ENCODE results near the gene MAP3K6. TPM values are rescaled to one million over a fixed set of nuclear protein-coding genes. Genes with fewer than 3 reads are reported as not detected.

The MAP3K6 gene
- total RNA-seq, 1 donor from 2014 or later, result 88.4 TPM

DNA sequence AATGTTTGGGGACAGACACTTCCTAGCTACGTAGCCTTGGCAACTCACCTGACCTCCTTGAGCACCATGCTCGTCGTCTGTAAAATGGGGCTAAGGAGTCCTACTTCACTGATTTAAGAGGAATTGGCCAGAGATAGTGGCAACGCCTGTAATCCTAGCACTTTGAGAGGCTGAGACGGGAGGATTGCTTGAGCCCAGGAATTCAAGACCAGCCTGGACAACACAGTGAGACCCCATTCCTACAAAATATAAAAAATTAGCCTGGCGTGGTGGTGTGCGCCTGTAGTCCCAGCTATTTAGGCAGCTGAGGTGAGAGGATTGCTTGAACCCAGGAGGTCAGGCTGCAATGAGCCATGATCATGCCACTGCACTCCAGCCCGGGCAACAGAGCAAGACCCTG is 20.4 kb downstream of the MAP3K6 start:
- intact Hi-C loops (cut with DNase I), result no loop called here
- DNase-seq (ENCODE audit: low spot score) (no peak), ATAC-seq (no peak)

DNA sequence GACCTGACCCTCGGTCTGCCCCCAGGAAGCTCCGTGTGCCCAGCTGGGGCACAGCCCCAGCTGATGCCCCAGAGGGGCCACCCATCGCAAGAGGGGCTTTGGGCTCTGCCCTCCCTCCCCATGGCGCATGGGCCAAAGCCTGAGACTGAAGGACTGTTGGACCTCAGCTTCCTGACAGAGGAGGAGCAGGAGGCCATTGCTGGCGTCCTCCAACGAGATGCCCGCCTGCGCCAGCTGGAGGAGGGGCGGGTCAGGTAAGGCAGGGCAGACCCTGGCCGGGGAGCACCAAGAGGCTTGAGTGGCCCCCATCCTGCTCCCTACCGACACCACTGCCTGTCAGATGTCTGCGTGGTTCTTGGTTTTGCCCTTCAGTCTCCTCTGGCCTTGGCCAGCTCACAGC is 21.5 kb downstream of the MAP3K6 start:
- DNase-seq (ENCODE audit: low spot score), result no peak
- intact Hi-C loops (cut with DNase I), result no loop called here
- no peak for ATAC-seq

DNA sequence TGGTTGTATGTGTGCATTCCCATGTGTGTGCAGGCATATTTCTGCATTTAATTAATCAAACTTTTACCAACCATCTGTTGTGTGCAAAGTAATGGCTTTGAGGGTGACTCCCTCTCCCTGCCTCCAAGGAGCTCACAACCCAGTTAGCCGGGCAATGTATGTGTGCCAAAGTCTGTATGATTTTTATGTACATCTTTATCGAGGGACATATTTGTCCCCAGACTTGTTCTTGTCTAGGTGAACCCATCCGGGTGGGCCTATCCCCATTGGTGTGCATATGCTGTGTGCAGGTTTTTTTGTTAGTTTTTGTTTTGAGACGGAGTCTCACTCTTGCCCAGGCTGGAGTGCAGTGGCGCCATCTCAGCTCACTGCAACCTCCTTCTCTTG is 23.1 kb downstream of the MAP3K6 start:
- ATAC-seq, result no peak
- intact Hi-C loops (cut with DNase I), result no loop called here
- DNase-seq (ENCODE audit: low spot score), result no peak

DNA sequence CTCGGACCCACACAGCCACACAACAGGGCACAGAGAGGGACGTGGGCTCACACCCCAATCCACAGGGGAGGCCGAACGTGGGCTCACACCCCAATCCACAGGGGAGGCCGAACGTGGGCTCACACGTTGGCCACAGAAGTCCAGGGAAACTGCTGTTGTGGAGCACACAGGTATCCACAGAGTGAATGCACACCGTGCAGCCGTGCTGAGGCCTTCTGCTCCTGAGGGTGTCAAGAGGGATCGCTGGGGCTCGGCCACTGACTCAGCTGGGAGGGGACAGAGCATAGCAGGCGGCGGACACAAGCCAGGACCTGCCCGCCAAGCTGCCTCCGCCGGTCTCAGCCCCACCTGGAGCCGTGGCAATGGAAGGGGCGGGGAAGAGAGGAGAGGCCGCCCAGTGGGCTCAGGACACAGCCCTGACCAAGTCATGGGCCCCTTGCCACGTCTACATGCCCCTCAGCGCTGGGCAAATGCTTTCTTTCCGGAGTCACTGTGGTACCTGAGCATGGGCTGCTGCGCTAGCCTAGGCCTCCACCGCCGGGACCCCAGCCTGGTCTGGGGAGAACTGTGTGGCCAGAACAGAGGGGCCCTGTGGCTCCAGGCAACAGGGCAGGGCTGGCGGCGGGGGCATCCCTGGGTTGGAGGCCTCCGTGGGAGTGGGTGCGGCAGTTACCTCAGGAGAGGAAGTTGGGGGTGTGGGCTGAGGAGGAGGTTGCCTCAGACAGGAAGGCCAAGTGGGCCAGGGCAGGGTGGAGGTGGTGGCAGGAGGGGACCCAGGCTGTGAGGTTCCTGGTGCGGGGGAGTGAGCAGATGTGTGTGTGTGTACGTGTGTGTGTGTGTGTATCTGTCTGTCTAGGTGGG is 23.8 kb downstream of the MAP3K6 start:
- intact Hi-C loops (cut with DNase I), result no loop called here
- peak; percentile 13 for ATAC-seq
- no peak for DNase-seq (ENCODE audit: low spot score)

DNA sequence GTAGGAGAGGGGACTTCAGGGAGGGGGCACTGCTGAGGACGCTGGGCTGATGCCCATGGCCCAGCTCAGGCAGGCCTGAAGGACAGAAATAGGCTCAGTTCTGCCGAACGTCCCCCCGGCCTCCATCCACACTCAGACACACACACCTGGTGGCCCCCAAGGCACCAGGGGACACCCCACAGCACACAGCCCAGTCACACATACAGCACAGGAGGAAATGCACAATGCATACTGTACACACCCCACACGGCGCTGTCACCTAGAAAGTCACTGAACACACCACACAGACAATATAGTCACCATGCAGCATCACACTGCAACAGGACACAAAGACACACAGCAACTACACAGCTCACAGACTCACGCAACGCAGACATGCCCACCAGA is 24.4 kb downstream of the MAP3K6 start:
- no peak for DNase-seq (ENCODE audit: low spot score)
- no peak for ATAC-seq
- intact Hi-C loops (cut with DNase I), result no loop called here

DNA sequence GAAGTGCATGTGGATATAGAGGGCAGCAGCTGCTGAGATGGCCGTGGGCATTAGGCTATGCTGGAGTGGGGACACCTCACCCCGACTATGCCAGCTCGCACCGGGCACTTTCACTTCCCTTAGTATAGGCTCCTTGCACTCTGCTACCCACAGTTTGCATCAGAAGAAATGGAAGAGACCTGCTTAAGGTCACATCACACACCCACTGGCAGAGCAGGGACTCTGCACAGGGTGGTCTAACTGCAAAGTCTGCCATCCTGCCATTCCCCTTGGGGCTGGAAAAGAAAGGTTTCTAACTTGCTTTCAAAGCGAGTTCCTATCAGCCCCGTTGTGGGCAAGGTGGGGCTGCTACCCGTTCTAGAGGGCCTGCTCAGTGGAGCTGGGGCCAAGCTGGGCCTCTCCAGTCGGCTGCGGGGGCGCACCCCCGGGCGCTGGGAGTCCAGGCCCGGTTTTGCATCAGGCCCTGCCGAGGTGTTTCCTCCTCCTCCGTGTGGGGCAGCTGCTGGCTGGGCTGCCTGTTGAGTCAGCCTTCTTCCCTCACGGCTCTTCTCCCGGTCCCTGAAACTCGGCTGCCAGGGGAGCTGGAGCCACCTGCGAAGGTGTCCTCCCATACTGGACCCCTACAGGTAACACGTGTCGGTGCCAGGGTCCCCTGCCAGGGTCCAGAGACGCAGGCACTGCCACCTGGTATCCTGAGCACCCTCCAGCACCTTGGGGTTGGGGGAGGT is 25.1 kb downstream of the MAP3K6 start, which contains the start of gene SYTL1:
Gene SYTL1 (plus strand): TSS at position 498 of the 728 bp plus-strand sequence. CDS start 3,313 bp downstream, outside the sequence.
- ATAC-seq (no peak), DNase-seq (ENCODE audit: low spot score) (no peak)
- intact Hi-C loops (cut with DNase I), result no loop called here

DNA sequence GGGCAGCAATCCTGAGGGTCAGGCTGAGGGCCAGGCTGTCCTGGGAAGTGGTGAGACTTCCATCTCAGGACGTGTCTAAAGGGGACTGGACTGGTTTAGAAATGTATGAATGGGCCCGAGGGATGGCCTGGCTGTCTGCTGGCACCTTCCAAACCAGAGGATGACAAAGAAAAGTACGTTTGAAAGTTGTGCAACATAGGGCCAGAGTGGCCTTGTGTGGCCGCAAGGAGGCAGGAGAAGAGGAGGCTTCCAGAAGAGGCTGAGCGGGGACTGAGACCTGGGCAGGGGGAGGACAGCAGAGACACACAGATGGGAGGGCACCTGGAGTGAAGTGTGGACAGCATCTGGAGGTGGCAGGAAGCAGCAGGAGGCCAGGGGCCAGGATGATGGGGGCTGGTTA is 27.5 kb downstream of the MAP3K6 start:
- ATAC-seq (no peak), DNase-seq (ENCODE audit: low spot score) (no peak)
- intact Hi-C loops (cut with DNase I), result no loop called here

DNA sequence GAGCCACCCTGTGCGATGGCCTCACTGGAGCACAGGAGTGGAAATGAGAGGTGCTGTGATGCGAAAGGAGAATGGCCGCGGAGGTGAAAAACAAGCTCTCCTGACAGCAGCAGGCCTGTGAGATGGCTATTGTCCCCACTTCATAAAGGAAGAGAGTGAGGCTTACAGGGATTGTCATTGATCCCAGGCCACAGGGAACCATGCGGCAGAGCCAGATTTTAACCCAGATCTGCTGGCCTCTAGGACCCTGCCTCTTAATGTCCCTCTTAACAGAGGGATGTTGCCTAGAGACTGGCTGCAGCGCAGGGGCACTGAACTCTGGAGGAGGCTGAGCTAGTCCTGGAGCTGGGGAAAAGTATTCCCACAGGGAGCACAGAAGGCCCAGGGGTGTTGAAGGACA is 28.0 kb downstream of the MAP3K6 start:
- no peak for DNase-seq (ENCODE audit: low spot score)
- intact Hi-C loops (cut with DNase I), result no loop called here
- ATAC-seq, result no peak

DNA sequence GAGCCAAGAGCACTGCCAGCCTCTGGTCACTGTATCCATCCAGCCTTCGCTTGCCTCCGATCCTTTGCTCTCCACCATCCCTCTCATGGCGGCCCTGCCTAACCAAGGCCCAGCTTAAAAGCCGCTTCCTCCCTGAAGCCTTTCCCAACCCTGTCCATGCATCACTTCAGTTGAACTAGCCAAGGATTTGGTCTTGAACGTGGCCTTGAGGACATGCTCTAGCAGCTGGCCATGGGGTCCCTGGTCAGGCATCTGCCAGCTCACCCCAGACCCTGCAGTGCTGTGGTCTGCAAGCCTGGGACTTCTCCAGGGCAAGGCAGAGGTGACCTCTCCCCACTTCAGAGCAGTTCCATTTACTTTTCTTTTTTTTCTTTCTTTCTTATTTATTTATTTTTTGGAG is 30.0 kb downstream of the MAP3K6 start:
- intact Hi-C loops (cut with DNase I), result no loop called here
- ATAC-seq (no peak), DNase-seq (ENCODE audit: low spot score) (no peak)

DNA sequence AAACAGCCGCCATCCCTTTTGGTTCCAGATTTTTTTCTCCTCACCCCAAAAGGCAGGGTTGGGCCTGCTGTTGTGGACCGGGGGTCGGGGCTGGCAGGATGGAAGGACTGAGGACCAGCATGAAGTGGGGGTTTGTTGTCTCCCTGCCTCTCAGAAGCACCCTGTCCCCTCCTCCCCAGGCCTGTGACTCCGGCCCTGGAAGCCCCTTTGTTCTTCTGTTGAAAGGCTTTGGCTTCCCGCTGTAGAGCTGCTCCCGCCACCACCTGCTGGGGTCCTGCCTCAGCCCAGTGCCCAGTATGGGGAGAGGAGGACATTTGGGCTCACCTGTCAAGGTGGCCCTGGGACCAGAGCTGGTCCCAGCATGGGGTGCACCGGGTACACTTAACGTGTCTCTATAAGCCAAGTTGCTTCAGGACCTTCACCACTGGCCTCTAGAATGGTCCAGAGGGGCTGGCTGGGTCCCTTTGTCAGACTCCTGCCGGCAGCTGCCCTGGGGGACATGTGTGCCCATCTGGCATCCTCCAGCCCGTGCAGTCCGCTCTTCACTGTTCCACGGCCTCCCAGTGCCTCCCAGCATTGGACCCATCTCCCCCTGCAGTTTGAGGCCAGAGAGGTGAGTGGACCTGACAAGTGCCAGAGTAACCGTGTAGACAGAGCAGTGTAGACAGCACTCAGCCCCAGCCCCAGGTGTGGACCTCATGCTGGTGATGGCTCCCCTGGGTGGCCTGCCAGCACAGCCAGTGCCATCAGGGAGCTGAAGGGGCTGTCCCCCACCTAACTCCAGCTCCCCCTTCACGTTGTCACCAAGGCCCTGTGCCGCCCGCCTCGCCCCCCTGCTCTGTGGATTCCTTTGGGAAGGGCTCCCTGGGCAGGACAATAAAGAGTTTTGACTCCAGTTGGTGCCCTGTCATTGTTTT is 31.0 kb downstream of the MAP3K6 start:
- intact Hi-C loops (cut with DNase I), result no loop called here
- DNase-seq (ENCODE audit: low spot score) (no peak), ATAC-seq (no peak)

DNA sequence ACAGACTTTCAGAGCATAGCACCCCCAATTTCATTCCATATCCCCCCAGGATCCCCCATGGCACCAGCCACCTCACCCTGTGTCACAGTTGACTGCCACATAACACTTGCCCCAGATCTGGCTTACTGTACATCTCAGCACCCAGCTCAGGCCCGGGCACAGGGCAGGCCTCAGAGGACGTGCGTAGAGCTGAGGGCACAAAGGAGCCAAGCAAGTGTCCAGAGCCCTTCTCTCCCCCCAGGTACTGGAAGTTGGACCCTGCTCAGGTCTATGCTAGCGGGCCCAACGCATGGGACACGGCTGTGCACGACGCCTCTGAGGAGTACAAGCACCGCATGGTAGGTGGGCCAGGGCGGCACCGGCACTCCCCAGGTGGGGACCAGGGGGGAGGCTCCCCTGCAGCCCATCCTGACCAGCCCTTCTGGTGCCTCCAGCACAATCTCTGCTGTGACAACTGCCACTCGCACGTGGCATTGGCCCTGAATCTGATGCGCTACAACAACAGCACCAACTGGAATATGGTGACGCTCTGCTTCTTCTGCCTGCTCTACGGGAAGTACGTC is 33.0 kb downstream of the MAP3K6 start:
- DNase-seq (ENCODE audit: low spot score) (no peak), ATAC-seq (no peak)
- intact Hi-C loops (cut with DNase I), result no loop called here

DNA sequence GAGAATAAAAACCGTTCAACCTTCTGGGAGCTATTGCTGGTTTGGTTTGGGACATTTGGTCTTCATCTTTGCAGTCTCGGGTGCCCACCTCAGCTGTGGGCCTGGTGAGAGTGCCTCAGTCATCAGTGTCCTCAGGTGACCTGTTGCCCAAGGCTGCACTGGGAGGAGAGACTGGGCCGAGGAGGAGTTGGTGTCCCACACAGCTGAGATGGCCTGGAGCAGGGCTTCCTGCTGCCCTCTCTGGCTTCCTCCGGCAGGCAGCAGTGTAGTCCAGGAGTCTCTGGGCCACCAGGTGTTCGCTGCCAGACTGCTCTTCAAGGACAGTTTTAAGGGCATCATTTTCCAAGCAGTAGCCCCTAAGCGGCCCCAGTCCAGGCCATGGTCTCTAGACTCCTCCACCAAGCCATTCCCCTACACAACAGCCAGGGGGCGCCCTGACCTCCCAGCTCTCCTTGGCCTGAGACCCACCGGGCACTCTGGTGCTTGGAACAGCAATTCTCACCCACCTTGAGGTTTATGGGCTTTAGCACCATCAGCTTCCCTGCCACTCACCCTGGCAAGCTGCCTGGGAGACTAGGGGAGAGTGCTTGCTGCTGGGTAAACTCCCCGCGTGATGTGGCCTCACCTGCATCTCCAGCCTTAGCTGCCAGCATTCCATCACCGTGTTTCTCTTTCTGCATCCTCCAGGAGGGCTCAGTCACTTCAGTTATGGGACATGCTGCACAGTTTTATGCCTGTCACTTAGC is 34.1 kb downstream of the MAP3K6 start:
- intact Hi-C loops (cut with DNase I), result no loop called here
- DNase-seq (ENCODE audit: low spot score) (no peak), ATAC-seq (peak; percentile 70)

DNA sequence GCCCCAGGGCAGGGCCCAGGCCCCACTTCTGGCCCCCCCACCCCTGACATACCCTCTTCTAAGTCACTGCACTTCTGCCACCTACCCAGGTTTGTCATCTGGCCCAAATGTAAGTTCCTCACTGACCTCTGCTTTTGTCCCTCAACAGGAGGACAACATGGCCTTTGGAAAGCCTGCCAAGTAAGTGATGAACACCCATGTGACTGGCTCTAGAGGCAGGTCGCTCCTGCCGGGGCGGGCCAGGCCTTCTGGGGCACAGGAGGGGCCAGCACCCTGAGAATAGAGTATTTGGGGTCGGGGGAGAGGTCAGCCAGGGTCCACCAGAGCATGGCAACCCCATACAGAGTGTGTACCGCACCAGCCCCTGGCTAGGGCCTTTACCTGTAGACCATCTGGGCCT is 34.8 kb downstream of the MAP3K6 start:
- DNase-seq (ENCODE audit: low spot score) (no peak), ATAC-seq (no peak)
- intact Hi-C loops (cut with DNase I), result no loop called here

DNA sequence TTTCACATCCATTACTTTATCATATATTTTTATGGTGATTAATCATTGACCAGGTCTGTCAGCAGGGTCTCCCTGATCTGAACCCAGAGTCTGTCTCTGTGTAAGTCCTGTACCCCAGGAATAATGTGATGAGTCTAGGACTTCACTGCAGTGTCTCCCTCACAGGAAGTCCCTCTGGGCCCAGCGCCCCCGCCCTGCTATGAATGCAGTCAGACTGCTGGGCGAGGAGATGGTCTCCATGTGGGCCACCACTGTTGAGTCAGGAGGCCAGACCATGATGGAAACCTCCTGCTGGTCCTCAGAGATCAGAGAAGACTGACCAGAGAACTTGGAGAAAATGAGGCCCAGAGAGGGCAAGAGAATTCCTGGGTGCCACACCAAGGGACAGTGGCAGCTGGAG is 35.3 kb downstream of the MAP3K6 start:
- ATAC-seq (no peak), DNase-seq (ENCODE audit: low spot score) (no peak)
- intact Hi-C loops (cut with DNase I), result no loop called here

DNA sequence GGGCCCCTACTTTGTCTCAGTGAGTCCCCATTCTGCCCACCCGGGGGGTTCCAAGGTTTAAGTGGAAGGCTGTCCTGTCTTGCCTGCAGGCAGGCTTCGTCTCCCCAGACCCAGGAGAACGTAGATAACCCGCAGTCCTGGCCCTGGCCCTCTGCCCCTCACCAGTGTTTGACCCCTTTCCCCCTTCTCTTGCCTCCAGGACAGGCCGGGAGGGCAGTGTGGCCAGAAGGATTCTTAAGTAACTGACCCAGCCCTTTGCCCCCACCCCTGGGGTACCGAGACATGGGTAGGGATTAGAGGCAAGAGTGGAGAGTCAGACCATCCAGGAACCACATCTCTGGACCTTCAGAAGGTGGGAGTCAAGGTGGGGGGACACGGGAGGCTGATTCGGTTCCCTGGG is 36.0 kb downstream of the MAP3K6 start:
- intact Hi-C loops (cut with DNase I), result no loop called here
- DNase-seq (ENCODE audit: low spot score) (no peak), ATAC-seq (no peak)

DNA sequence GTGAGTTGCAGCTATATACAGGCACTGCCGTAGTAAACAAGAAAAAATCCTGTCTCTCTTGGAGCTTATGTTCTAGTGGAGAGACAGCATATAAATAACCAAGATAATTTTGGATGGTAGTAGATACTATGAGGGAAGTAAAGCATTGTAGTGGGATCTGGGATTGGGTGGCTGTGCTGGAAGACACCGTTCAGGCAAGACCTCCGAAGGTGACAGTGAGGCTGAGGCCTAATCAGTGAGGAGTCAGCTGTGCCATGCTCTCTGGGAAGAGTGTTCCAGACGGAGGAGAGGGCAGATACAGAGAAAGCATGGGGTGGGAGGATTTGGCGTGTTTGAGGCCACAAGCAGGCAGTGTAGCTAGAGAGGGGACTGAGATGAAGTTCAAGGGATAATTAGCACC is 38.8 kb downstream of the MAP3K6 start:
- intact Hi-C loops (cut with DNase I), result no loop called here
- ATAC-seq, result no peak
- DNase-seq (ENCODE audit: low spot score), result no peak

DNA sequence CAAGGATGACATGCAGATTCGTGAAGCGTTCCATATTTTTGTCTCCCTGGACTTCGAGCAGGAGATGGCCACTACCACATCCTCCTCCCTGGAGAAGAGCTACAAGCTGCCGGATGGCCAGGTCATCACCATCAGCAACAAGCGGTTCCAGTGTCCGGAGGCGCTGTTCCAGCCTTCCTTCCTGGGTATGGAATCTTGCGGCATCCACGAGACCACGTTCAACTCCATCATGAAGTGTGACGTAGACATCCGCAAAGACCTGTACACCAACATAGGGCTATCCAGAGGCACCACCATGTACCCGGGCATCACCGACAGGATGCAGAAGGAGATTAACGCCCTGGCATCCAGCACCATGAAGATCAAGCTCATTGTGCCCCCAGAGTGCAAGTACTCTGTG is 41.5 kb downstream of the MAP3K6 start:
- ATAC-seq (no peak), DNase-seq (ENCODE audit: low spot score) (no peak)
- intact Hi-C loops (cut with DNase I), result no loop called here

DNA sequence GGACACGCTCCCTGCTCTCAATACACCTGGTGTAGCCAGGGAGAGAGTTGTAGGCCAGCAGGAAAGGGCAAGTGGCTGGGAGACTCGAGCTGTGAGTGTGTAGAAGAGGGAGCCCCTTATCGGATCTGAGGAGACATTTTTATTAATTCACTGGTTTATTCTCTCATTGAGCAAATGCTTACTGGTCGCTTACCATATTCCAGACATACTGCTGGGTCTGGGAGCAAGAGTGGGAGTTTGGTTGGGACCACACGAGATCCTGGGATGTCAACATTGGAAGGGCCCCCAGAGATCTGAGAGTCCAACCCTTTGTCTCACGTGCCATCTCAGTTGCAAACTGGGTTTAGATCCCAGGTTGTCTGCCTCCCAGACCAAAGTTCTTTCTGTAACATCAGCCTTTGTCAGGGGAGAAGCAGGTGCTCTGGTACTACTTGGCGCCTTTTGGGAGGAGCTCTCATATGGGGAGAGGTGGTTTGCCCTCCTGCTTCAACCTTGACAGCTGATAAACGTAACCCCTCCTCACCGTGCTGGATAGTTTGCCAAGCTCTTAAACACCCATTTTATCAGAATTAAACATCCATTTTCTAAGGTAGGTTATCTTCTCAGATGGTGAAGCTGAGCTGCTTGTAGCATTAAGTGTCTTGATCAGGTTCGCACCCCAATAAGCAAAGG is 44.1 kb downstream of the MAP3K6 start:
- intact Hi-C loops (cut with DNase I), result no loop called here
- ATAC-seq (no peak), DNase-seq (ENCODE audit: low spot score) (no peak)

All from sciatic nerve (tissue), 2 donors.